Measurements from ENCODE around the gene ZFYVE28. TPM values are rescaled to one million over a fixed set of nuclear protein-coding genes. Genes with fewer than 3 reads are reported as not detected.

The ZFYVE28 gene
- total and polyA plus RNA-seq, 2 donors (not counting 1 experiment from before 2014, with no cell fraction given): 5.8 to 12.1 TPM

DNA sequence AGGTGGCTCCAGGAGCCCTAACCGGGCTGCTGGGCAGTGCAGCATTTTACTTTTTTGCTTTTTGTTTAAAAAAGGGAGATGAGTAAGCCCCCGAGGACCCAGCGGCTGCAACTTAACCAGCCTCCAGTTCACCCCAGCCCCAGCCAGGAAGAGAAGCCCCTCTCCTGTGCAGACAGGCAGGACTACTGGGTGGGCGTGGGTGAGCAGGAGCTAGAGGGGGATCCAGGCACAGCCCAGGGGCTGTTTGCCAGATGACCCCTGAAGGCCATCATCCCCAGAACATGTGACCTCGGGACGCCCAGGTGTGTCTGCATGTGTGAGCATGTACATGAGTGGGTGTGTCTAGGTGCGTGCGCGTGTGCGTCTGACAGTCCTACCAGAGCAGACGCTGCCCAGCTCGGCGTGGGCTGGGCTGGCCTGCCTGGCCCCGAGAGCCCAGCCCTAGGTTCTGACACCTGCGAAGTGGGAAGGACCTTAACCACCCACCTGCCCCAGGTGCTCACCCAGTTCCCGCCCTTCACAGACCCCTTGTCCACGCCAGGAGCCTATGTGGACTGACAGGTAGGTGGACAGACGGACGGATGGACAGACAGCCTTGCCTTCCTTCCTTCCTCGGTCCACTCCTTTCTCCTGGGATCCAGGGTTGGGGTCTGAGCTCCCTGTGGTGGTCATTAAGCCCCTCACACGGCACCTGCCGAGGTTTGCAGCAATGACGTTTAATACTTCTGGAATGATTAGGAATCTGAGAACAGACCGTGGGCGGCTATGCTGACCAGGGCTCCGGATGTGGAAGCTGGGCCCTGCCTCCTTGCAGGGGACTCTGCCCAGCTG lies 168.7 kb downstream of the ZFYVE28 start:
- intact Hi-C loops (cut with micrococcal nuclease): loop anchor here (10.0 kb wide), 1 partner anchor 245 kb away; the partner anchor contains the start of gene NELFA
- POLR2A ChIA-PET: interaction anchor here (0.6 to 0.7 kb wide), 3 partner anchors 11 to 155 kb away, joined by 4 to 14 read pairs (median 4); no protein-coding TSS in a partner anchor
- CTCF ChIA-PET: no interaction called here

More for the DNA sequence above, 168.7 kb downstream of the ZFYVE28 start:
- DNase-seq: peak; percentile 8
- Mint-ChIP-seq H3K9me3 (ENCODE audit: insufficient read depth) (no peaks in the 10 kb centered on the region), H3K4me1 (no peaks in the 10 kb centered on the region), H3K27ac (no peak overlapping the region), H3K4me3 (no peak overlapping the region), H3K27me3 (no peaks in the 10 kb centered on the region)
- Histone ChIP-seq H3K9me3 (ENCODE audit: control extremely low read depth in 1 of 3, control insufficient read depth in 2 of 3, insufficient read depth in 1 of 3, low read length in 2 of 3) (no peaks in the 10 kb centered on the region), H3K4me1 (ENCODE audit: control insufficient read depth in 2 of 2, insufficient read depth in 2 of 2, low read length in 2 of 2) (no peaks in the 10 kb centered on the region), H3K79me2 (ENCODE audit: control insufficient read depth, insufficient read depth, low read length) (no peaks in the 10 kb centered on the region), H3K27me3 (replicated peaks in 1 of 4; ENCODE audit: control extremely low read depth in 1 of 4, control insufficient read depth in 3 of 4, insufficient read depth in 4 of 4, low read length in 3 of 4) (no peaks in the 10 kb centered on the region), H3K4me3 (ENCODE audit: control extremely low read depth in 1 of 5, extremely low read depth in 1 of 5, insufficient read depth in 1 of 5, low read depth in 2 of 5, low read length in 4 of 5) (no peak overlapping the region), H3K27ac (ENCODE audit: low read length in 2 of 2) (no peak overlapping the region), H3K4me2 (replicated peaks; ENCODE audit: low read depth, low read length, poor library complexity, severe bottlenecking) (no peak overlapping the region), H4K20me1 (ENCODE audit: control insufficient read depth, insufficient read depth, low read length, poor library complexity, severe bottlenecking) (peaks cover 42% of the 10 kb centered on the region), H3K36me3 (replicated peaks in 1 of 2; ENCODE audit: control extremely low read depth in 1 of 2, control insufficient read depth in 1 of 2, extremely low read depth in 1 of 2, insufficient read depth in 2 of 2, low read length in 1 of 2) (peaks cover 0 to 56% of the 10 kb centered on the region in 2 experiments), H3K9ac (ENCODE audit: low read length) (no peak overlapping the region), H2AFZ (ENCODE audit: insufficient read depth, low read depth, low read length, poor library complexity, severe bottlenecking) (no peak overlapping the region)
- WGBS (ENCODE audit: insufficient coverage): 91% methylated on average over 24 of the region's 26 CpGs
- TF ChIP-seq, protein P1, sequence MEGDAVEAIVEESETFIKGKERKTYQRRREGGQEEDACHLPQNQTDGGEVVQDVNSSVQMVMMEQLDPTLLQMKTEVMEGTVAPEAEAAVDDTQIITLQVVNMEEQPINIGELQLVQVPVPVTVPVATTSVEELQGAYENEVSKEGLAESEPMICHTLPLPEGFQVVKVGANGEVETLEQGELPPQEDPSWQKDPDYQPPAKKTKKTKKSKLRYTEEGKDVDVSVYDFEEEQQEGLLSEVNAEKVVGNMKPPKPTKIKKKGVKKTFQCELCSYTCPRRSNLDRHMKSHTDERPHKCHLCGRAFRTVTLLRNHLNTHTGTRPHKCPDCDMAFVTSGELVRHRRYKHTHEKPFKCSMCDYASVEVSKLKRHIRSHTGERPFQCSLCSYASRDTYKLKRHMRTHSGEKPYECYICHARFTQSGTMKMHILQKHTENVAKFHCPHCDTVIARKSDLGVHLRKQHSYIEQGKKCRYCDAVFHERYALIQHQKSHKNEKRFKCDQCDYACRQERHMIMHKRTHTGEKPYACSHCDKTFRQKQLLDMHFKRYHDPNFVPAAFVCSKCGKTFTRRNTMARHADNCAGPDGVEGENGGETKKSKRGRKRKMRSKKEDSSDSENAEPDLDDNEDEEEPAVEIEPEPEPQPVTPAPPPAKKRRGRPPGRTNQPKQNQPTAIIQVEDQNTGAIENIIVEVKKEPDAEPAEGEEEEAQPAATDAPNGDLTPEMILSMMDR (IDR thresholded peaks at IDR 0.05): no peak
- no peak for TF ChIP-seq EZH2 (IDR thresholded peaks at IDR 0.05; ENCODE audit: borderline replicate concordance, insufficient read depth, low read depth, low read length, poor library complexity, severe bottlenecking)
- no peak for ATAC-seq (ENCODE audit: low read depth)

Data from B cell (primary cell).